Pulmonary artery endothelial cell (primary cell): ENCODE measurements around the gene SLC44A4. TPM values are rescaled to one million over a fixed set of nuclear protein-coding genes. Genes with fewer than 3 reads are reported as not detected.
"Not testable (repeated sequence)": the region's sequence is repeated elsewhere in the genome, so short reads cannot be mapped to it uniquely, and the experiment has no call there.

Experiments used
- DNase-seq: peaks from one replicate; pipeline ENCODE4 v3.0.0-alpha.2; 2011; ENCODE audit warnings: low read depth, low spot score
- total RNA-seq: library from RNA; depleted of rRNA; stranded (reverse); fragments of >200 nt; gene quantifications from 2 replicates; pipeline ENCODE4 v1.2.3, GENCODE V29; 2014

Gene SLC44A4
- total RNA-seq, 1 donor from 2014 or later, result 0.07 TPM

DNA sequence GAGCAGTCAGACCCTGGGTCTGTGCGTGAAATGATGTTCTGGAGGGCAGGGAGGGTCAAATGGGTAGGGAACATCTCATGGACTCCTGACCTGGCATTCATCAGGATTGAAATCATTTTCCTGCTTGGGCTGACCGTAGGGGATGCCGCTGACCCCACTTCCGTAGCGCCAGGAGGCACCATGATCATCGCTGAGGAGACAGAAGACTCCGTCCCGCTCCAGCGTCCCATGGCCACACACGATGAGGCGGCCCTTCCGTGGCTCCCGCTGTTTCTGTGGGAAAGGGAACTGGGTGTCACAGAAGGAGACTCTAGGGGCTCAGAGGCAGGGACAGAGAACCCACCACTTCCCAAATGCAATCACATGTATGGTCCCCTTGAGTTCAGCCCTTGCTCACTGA lies 18.4 kb downstream of the SLC44A4 start:
- no peak for DNase-seq

- no peak for DNase-seq
These were observed 18.9 kb downstream of the SLC44A4 start for GRCh38 chr6:31859923-31860322.

- DNase-seq, result no peak
These were observed 20.1 kb downstream of the SLC44A4 start for GRCh38 chr6:31858707-31859106.

GRCh38 chr6:31857774-31858173 lies 21.0 kb downstream of the SLC44A4 start:
- DNase-seq, result not testable (repeated sequence)

- not testable (repeated sequence) for DNase-seq
These were observed 26.6 kb downstream of the SLC44A4 start for GRCh38 chr6:31851980-31852718.

- DNase-seq, result no peak
These were observed 27.3 kb downstream of the SLC44A4 start for GRCh38 chr6:31851485-31851832.

DNA sequence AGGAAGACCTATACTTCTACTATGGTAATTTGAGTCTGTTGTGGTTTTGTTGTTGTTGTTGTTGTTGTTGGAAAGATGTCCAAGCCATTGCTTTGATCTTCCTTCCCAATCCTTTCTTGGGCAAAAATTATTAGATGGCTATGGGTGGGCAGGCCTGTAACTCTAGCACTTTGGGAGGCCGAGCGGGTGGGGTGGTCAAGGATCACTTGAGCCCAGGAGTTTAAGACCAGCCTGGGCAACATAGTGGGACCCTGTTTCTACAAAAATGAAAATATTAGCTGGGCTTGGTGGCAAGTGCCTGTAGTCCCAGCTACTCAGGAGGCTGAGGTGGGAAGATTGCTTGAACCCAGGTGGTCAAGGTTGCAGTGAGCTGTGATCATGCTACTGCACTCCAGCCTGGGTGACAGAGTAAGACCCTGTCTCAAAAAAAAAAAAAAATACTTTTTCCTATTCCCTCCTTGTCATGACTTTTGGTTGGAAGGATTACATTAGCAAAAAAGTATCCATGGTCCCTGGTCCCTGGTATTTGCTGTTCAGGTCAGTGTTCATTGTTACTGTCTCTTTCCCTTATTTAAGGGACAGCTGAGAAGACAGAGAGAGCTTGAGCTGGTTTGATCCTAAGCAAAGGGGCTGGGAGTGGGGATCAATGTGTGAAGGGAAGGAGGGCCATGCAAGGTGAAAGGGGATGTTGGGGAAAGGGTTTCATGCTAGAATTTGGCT lies 27.9 kb downstream of the SLC44A4 start:
- DNase-seq, result no peak

GRCh38 chr6:31847276-31847978 lies 31.4 kb downstream of the SLC44A4 start:
- no peak for DNase-seq

DNA sequence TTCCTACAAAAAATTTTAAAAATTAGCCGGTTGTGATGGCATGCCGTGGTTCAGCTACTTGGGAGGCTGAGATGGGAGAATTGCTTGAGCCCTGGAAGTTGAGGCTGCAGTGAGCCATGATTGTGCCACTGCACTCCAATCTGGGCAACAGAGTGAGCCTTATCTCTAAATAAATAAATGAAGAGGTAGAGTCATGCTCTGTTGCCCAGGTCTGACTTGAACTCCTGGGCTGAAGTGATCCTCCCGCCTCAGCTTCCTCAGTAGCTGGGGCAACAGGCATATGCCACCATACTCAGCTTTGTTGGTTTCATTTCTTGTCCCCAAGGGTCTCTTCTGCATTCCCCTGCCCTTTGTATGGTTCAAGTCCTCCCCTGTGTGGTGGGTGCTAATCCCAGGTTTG lies 34.3 kb downstream of the SLC44A4 start:
- no peak for DNase-seq

DNA sequence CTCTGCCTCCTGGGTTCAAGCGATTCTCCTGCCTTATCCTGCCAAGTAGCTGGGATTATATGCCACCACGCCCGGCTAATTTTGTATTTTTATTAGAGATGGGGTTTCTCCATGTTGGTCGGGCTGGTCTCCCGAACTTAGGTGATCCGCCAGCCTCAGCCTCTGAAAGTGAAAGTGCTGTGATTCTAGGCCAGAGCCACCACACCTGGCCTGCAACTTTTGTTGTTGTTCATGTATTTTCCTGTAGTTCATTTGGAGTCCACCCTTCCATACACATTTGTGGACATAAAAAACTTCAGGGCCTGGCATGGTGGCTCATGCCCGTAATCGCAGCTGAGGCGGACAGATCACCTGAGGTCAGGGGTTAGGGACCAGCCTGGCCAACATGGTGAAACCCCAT lies 36.7 kb downstream of the SLC44A4 start:
- DNase-seq, result no peak

GRCh38 chr6:31839779-31840126 lies 39.0 kb downstream of the SLC44A4 start:
- not testable (repeated sequence) for DNase-seq

GRCh38 chr6:31838968-31839367 lies 39.8 kb downstream of the SLC44A4 start:
- no peak for DNase-seq

DNA sequence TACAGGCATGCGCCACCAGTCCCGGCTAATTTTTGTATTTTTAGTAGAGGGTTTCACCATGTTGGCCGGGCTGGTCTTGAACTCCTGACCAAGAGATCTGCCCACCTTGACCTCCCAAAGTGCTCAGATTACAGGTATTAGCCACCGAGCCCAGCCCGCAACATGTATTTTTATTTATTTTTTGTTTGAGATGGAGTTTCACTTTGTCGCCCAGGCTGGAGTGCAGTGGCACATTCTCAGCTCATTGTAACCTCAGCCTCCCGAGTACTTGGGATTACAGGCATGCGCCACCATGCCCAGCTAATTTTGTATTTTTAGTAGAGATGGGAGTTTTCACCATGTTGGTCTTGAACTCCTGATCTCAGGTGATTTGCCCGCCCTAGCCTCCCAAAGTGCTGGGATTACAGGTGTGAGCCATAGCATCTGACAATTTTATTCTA lies 40.7 kb downstream of the SLC44A4 start:
- not testable (repeated sequence) for DNase-seq

GRCh38 chr6:31837369-31838113 lies 41.3 kb downstream of the SLC44A4 start:
- DNase-seq, result no peak

GRCh38 chr6:31836474-31837368 lies 42.1 kb downstream of the SLC44A4 start:
- no peak for DNase-seq

DNA sequence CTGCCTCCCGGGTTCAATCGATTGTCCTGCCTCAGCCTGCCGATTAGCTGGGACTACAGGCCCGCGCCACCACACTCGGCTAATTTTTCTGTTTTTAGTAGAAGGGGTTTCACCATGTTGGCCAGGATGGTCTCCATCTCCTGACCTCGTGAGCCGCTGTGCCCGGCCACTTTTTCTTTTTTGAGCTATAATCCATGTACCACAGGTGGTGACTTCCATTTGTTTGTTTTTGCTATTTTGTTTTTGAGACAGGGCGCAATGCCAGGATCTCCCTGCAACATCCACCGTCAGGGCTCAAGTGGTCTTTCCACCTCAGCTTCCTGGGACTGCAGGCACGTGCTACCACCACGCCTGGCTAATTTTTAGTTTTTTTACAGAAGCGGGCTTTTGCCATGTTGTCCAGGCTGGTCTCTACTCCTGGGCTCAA lies 42.7 kb downstream of the SLC44A4 start:
- DNase-seq, result no peak

DNA sequence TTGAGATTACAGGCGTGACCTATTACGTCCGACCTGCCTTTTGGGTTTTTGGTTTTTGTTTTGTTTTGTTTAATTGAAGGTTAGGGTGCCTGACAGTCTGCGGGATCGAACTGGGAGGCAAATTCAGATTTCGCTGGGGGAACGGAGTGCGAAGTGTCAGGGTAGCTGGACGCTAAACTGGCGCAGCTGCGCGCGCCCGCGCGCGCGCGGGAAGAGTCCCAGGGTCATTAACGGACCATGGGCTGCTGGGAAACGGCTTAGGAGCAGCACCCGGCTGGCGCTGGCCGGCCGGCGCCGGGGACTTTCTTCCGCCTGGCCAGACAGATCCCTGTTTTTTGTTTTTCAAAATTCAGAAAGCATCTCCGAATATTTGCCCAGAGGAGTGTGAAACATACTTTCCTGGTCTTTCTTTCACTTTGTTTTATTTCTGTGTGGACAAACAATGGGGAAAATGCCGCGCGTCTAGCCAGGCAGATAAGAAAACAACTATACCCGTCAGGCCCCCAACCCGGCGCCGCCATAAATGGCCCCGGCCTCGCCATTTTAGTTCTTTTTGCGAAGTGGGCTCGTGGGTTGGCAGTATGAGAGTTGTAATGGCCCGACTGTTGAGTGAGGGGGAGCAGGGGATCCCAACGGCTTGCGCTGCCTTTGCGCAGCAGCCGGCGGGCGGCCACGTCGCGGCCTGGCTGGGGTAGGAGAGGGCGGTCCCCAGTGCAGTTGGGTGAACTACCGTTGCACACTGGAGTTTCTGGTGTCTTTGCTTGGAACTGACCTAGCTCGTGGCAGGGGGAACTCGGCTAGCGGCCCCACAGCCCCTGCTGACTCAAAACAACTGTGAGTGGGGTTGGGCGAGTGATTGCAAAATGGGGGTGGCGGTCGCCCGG lies 44.2 kb downstream of the SLC44A4 start:
- no peak for DNase-seq

DNA sequence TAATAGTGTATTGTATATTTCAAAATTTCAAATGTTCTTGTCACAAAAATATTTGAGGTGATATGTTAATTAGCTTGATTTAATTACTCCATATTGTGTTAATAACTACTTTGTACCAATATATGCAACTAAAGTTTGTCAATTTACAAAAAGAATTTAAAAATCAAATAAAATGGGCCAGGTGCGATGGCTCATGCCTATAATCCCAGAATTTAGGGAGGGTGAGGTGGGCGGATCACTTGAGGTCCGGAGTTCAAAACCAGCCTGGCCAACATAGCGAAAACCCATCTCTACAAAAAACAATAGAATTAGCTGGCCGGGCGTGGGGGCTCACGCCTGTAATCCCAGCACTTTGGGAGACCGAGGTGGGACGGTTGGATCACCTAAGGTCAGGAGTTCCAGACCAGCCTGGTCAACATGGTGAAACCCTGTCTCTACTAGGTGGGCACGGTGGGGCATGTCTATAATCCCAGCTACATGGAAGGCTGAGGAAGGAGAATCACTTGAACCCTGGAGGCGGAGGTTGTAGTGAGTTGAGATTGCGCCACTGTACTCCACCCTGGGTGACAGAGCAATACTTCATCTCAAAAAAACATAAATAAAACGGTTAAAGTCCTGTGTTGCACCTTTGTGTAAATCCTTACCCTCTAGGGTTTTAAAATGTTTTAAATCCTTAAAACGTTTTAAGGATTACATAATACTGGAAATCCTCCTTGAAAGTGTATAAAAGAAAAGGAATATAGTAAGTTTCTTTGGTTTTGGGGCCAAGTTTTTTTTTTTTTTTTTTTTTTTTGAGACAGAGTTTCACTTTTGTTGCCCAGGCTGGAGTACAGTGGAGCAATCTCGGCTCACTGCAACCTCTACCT lies 47.2 kb downstream of the SLC44A4 start:
- no peak for DNase-seq

GRCh38 chr6:31830886-31831335 lies 47.9 kb downstream of the SLC44A4 start:
- DNase-seq, result no peak
